HT-29 (cell line): Measurements from ENCODE around the gene NIP7. TPM values are rescaled to one million over a fixed set of nuclear protein-coding genes. Genes with fewer than 3 reads are reported as not detected.
"Not testable (repeated sequence)": the region's sequence is repeated elsewhere in the genome, so short reads cannot be mapped to it uniquely, and the experiment has no call there.

Experiments used
- DNase-seq: peaks from one replicate; pipeline ENCODE4 v3.0.0-alpha.2; 2015; ENCODE audit warnings: low spot score
- total RNA-seq: library from RNA; depleted of rRNA; stranded (reverse); fragments of >200 nt; shearing (Covaris generic); gene quantifications from 2 replicates; pipeline ENCODE4 v1.2.3, GENCODE V29; 2014; rRNA removed

NIP7 gene
- total RNA-seq, result 20.1 and 24.5 TPM in 2 replicates

- DNase-seq, result peak; percentile 98
These were observed at the start of gene NIP7, which contains the start of gene COG8 for GRCh38 chr16:69339289-69340094. TSS of gene NIP7 (plus strand) at chr16:69339772. CDS start at chr16:69339830, 58 bp downstream. TSS of gene COG8 (minus strand) at chr16:69339564. CDS start at chr16:69339552, 12 bp downstream.

GRCh38 chr16:69291657-69292056 lies 47.9 kb upstream of the NIP7 start:
- DNase-seq, result not testable (repeated sequence)

GRCh38 chr16:69293401-69293800 lies 46.2 kb upstream of the NIP7 start:
- no peak for DNase-seq

GRCh38 chr16:69294051-69294450 lies 45.5 kb upstream of the NIP7 start:
- DNase-seq, result no peak

GRCh38 chr16:69296771-69297170 lies 42.8 kb upstream of the NIP7 start:
- DNase-seq, result not testable (repeated sequence)

- DNase-seq, result no peak
These were observed 41.3 kb upstream of the NIP7 start for GRCh38 chr16:69298261-69298660.

GRCh38 chr16:69301187-69301586 lies 38.4 kb upstream of the NIP7 start:
- no peak for DNase-seq

GRCh38 chr16:69301861-69302260 lies 37.7 kb upstream of the NIP7 start:
- no peak for DNase-seq

- DNase-seq, result no peak
These were observed 37.3 kb upstream of the NIP7 start for GRCh38 chr16:69302301-69302700.

- no peak for DNase-seq
These were observed 33.5 kb upstream of the NIP7 start for GRCh38 chr16:69306031-69306430.

GRCh38 chr16:69307091-69307490 lies 32.5 kb upstream of the NIP7 start:
- no peak for DNase-seq

GRCh38 chr16:69307856-69308255 lies 31.7 kb upstream of the NIP7 start:
- DNase-seq, result no peak

- no peak for DNase-seq
These were observed 30.3 kb upstream of the NIP7 start for GRCh38 chr16:69309316-69309715.

- peak; percentile 97 for DNase-seq
These were observed 28.7 kb upstream of the NIP7 start, which contains the start of gene VPS4A for GRCh38 chr16:69310653-69311532. TSS of gene VPS4A (plus strand) at chr16:69311350. CDS start at chr16:69311512, 162 bp downstream.

- peak; percentile 66 for DNase-seq
These were observed 27.8 kb upstream of the NIP7 start for GRCh38 chr16:69311533-69312387.

- DNase-seq, result no peak
These were observed 26.1 kb upstream of the NIP7 start for GRCh38 chr16:69313469-69313868.

GRCh38 chr16:69314534-69314933 lies 25.0 kb upstream of the NIP7 start:
- DNase-seq, result no peak

GRCh38 chr16:69315486-69316311 lies 23.9 kb upstream of the NIP7 start:
- no peak for DNase-seq

- DNase-seq, result no peak
These were observed 23.0 kb upstream of the NIP7 start for GRCh38 chr16:69316595-69317034.

- DNase-seq, result no peak
These were observed 21.2 kb upstream of the NIP7 start for GRCh38 chr16:69318177-69318910.
